GM12873 (cell line): ENCODE results near the gene LENG8.

Source experiments
- TF ChIP-seq, protein P1 (sequence below): IDR thresholded peaks from 2 replicates; pipeline ENCODE4 v1.5.1; 2012; ENCODE audit warnings: low read depth, mild to moderate bottlenecking, moderate library complexity, low read length, control low read depth; ENCODE audit not compliant: insufficient read depth; ENCODE audit errors: missing control alignments

LENG8 gene

GRCh38 chr19:54455786-54456422, 6.9 kb downstream of the LENG8 start:
- TF ChIP-seq, protein P1, sequence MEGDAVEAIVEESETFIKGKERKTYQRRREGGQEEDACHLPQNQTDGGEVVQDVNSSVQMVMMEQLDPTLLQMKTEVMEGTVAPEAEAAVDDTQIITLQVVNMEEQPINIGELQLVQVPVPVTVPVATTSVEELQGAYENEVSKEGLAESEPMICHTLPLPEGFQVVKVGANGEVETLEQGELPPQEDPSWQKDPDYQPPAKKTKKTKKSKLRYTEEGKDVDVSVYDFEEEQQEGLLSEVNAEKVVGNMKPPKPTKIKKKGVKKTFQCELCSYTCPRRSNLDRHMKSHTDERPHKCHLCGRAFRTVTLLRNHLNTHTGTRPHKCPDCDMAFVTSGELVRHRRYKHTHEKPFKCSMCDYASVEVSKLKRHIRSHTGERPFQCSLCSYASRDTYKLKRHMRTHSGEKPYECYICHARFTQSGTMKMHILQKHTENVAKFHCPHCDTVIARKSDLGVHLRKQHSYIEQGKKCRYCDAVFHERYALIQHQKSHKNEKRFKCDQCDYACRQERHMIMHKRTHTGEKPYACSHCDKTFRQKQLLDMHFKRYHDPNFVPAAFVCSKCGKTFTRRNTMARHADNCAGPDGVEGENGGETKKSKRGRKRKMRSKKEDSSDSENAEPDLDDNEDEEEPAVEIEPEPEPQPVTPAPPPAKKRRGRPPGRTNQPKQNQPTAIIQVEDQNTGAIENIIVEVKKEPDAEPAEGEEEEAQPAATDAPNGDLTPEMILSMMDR, result no peak

DNA sequence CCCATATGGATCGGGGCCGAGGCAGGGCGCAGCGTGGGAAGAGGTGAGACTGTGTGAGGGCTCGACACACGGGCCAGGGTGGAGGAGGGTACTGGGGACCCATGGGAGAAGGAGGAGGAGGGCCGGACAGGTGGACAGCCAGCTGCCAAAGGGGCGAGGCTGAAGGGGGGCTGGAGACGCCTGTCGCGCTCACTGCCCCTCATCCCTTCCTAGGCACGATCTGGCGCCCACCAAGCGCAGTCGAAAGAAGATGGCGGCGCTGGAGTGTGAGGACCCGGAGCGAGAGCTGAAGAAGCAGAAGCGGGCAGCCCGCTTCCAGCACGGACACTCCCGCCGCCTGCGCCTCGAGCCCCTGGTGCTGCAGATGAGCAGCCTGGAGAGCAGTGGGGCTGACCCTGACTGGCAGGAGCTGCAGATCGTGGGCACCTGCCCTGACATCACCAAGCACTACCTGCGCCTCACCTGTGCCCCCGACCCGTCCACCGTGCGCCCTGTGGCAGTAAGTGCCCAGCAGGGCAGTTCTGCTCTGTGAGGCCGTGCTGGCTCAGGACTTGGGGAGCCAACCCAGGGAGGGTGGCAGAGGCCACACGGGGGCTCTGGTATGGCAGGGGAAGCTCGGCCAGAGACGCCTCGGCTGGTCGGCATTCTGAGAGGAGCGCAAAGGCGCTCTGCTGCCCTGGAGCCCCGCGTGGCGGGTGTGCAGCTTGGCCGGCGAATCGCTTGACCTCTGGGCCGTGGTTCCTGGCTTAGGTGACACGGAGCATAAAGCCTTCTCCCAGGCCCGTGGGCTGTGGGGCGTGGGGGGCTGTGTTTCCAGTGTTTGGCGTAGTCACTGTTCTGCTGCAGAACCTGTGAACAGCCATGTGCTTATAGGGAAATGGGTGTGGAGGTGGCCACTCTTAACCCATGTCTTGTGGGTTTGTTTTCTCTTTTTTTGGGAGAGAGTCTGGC, 7.7 kb downstream of the LENG8 start:
- TF ChIP-seq, protein P1, result no peak

DNA sequence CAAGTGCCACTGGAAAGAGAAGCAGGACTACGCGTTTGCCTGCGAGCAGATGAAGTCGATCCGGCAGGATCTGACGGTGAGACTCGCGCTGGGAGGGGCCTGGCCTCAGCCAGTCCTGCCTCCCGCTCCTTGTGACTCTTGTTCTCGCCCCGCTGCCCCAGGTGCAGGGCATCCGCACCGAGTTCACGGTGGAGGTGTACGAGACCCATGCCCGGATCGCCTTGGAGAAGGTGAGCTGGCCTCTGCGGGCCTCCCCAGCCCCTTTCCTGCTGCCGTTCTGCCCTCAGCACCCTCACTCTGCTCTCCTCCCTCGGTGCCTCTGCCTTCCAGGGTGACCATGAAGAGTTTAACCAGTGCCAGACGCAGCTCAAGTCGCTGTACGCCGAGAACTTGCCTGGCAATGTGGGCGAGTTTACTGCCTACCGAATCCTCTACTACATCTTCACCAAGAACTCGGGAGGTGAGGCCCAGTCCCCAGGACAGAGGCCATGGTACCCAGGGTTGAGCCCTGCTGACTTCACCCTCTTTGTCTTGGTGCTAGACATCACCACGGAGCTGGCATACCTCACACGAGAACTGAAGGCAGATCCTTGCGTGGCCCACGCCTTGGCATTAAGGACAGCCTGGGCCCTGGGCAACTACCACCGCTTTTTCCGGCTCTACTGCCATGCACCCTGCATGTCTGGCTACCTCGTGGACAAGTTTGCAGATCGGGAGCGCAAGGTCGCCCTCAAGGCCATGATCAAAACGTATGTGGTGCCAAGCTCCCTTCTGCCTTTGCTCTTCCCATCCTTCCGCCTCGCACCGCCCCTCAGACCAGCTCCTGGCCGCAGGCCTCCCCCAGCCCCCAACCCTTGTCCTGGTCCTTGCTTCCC, 9.0 kb downstream of the LENG8 start:
- TF ChIP-seq, protein P1, result no peak

DNA sequence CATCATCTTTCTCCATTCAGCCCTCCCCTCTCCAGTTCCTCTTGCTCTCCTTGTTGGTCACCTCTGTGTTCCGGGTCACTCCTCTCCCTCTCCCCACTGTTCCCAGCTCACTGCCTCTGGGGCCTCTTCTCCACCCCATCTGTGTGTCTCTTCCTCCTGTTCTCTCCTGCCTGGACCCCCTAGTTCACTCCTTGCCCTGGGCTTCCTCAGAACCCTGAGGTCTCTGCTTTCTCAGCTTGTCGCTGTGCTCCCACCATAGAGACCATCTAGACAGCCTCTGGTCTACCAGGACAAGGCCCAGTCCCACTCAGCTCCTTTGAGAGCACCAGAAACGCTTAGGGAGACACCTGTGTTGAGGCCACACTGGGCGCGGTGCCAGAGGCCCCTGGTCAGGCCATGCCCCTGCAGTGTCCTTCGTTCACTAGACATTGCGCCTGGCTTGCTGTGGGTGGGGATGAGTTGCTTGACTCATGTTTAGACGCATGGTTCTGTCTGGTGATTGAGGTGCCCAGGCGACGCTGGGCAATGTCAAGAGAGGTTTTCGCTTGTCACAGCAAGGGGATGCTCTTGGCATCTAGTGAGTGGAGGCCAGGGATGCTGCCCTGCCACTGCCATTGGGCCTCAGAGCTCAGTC, 9.8 kb downstream of the LENG8 start:
- TF ChIP-seq, protein P1, result no peak

GRCh38 chr19:54459282-54460229, 10.6 kb downstream of the LENG8 start:
- TF ChIP-seq, protein P1, result no peak

DNA sequence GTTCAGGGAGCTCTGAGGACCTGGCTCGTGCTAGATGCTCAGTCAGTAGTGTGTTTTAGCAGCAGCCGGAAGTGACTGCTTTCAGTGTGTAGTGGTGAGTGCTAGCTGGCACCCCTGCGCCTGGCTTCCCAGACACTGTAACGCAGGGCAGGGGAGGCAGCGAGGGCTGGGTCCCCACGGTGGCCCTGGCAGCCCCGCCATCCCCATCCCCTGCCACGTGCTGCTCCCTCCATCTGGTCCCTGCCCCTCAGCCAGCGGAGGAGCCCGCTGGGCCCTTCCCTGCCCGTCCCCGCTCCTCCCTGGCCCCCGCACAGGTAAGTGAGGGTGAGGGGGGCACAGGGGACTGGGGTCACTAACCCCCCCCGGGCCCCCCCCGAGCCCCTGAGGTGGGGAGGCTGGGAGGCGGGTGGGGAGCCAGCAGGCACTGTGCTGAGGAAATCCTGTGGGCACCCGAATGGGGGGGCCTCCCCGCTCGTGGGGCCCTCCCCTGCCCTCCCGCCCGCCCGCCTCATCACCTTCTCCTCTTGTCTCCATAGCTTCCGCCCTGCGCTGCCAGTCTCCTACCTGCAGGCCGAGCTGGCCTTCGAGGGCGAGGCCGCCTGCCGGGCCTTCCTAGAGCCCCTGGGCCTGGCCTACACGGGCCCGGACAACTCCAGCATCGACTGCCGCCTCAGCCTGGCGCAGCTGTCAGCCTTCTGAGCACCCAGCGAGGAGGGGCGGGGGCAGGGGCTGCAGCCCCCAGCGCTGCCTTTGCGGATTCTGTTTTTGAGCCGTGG, 11.4 kb downstream of the LENG8 start:
- TF ChIP-seq, protein P1, result no peak
